ENCODE data around the gene KAT8.
A peak's percentile ranks its signal among the peaks of the same experiment; 100 is the strongest.
"Not testable (repeated sequence)": the region's sequence is repeated elsewhere in the genome, so short reads cannot be mapped to it uniquely, and the experiment has no call there.

KAT8 gene

GRCh38 chr16:31083981-31084380 lies 33.5 kb upstream of the KAT8 start:
- no peak for DNase-seq (ENCODE audit: low spot score)

- no peak for DNase-seq (ENCODE audit: low spot score)
Measured at GRCh38 chr16:31084584-31085302, 32.7 kb upstream of the KAT8 start.

- no peak for DNase-seq (ENCODE audit: low spot score)
Measured at GRCh38 chr16:31085411-31085810, 32.1 kb upstream of the KAT8 start.

- no peak for DNase-seq (ENCODE audit: low spot score)
Measured at GRCh38 chr16:31085873-31086628, 31.4 kb upstream of the KAT8 start.

GRCh38 chr16:31086629-31086906 lies 30.9 kb upstream of the KAT8 start:
- no peak for DNase-seq (ENCODE audit: low spot score)

GRCh38 chr16:31087481-31087880 lies 30.0 kb upstream of the KAT8 start:
- DNase-seq (ENCODE audit: low spot score), result no peak

GRCh38 chr16:31087971-31088370 lies 29.5 kb upstream of the KAT8 start:
- no peak for DNase-seq (ENCODE audit: low spot score)

- DNase-seq (ENCODE audit: low spot score), result no peak
Measured at GRCh38 chr16:31088459-31089183, 28.8 kb upstream of the KAT8 start, which contains the start of gene PRSS53. TSS of gene PRSS53 (minus strand) at chr16:31088943. CDS start at chr16:31088809, 134 bp downstream.

- no peak for DNase-seq (ENCODE audit: low spot score)
Measured at GRCh38 chr16:31089199-31089598, 28.3 kb upstream of the KAT8 start.

- DNase-seq (ENCODE audit: low spot score), result no peak
Measured at GRCh38 chr16:31090540-31090939, 26.9 kb upstream of the KAT8 start.

- DNase-seq (ENCODE audit: low spot score), result no peak
Measured at GRCh38 chr16:31092330-31092729, 25.1 kb upstream of the KAT8 start.

GRCh38 chr16:31093132-31093703 lies 24.2 kb upstream of the KAT8 start:
- no peak for DNase-seq (ENCODE audit: low spot score)

GRCh38 chr16:31094088-31094423 lies 23.4 kb upstream of the KAT8 start:
- DNase-seq (ENCODE audit: low spot score), result no peak

GRCh38 chr16:31094424-31095120 lies 22.9 kb upstream of the KAT8 start, which contains the start of gene VKORC1:
TSS of gene VKORC1 (minus strand) at chr16:31094797. CDS start at chr16:31094729, 68 bp downstream.
- peak; percentile 94 for DNase-seq (ENCODE audit: low spot score)

GRCh38 chr16:31099860-31100638 lies 17.4 kb upstream of the KAT8 start:
- DNase-seq (ENCODE audit: low spot score), result no peak

GRCh38 chr16:31100876-31101641 lies 16.4 kb upstream of the KAT8 start:
- not testable (repeated sequence) for DNase-seq (ENCODE audit: low spot score)

GRCh38 chr16:31105677-31106213 lies 11.7 kb upstream of the KAT8 start:
- peak; percentile 76 for DNase-seq (ENCODE audit: low spot score)

- DNase-seq (ENCODE audit: low spot score), result no peak
Measured at GRCh38 chr16:31106509-31107464, 10.7 kb upstream of the KAT8 start.

GRCh38 chr16:31107465-31107867 lies 10.0 kb upstream of the KAT8 start:
- no peak for DNase-seq (ENCODE audit: low spot score)
